Bronchial epithelial cell (primary cell): ENCODE data around the gene INCA1. TPM values are rescaled to one million over a fixed set of nuclear protein-coding genes. Genes with fewer than 3 reads are reported as not detected.

Experiments used
- DNase-seq: peaks from one replicate; pipeline ENCODE4 v3.0.0-alpha.2; 2010; ENCODE audit warnings: low read depth
- FAIRE-seq: peaks from 2 replicates; lab custom pipeline; 2011; peaks lifted over from hg19 to GRCh38; lab: Jason Lieb, UNC
- H3K27me3 ChIP-seq: 2 replicates; pipeline ENCODE4 v1.5.1; 2011; ENCODE audit warnings: low read length; ENCODE audit not compliant: control insufficient read depth, insufficient read depth
- H3K36me3 ChIP-seq: 2 replicates; pipeline ENCODE4 v1.5.1; 2011; ENCODE audit warnings: low read length; ENCODE audit not compliant: control insufficient read depth, insufficient read depth
- H3K4me3 ChIP-seq: 2 replicates; pipeline ENCODE4 v1.5.1; 2011; ENCODE audit warnings: mild to moderate bottlenecking, low read depth, low read length, control low read depth
- total RNA-seq: library from RNA; depleted of rRNA; stranded (reverse); fragments of >200 nt; gene quantifications from 2 replicates; pipeline ENCODE4 v1.2.1, GENCODE V29; 2014
- TF ChIP-seq, protein P1 (sequence below): IDR thresholded peaks from 2 replicates; pipeline ENCODE4 v1.5.1; 2011; ENCODE audit warnings: mild to moderate bottlenecking, moderate library complexity, low read length, control low read depth, inconsistent platforms; ENCODE audit not compliant: insufficient read depth, severe bottlenecking

INCA1 gene
- total RNA-seq, 1 donor from 2014 or later: 0.53 TPM

DNA sequence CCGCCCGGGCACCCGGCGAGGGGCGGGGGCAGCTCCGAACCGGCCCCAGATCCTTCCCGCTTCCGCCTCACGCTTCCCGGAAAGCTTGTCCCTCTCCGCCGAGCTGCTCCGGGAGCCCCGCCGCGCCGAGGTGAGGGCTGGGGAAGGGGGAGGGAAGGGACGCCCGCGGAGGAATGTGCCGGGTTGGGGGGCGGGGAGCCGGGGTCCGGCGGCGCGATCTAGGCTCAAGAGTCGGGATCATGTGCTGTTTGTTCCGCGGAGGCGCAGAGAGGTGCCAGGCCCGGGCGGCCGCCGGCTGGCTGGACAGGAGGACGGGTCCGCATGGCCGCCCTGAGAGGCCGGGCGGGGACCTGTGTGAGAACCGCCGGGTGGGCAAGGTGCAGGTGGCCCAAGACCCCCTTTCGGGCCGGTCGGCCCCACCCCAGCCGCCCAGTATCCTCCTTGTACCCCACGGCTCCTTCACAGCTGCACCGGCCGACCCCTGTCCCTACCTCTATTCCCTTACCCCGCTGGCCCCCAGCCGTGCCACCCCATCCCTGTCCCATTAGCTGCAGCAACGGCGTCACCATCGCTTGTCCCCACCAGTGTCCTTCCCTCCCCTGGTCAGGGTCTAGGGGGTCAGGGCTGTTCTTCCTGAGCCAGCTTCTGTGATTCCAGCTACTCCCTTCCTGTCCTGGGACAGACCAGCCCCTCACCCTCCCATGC, 857 bp upstream of the INCA1 start:
- DNase-seq (no peak), FAIRE-seq (no peak)
- peaks cover 21% of the 10 kb centered on the region for H3K36me3 ChIP-seq
- peak overlapping the region; percentile 97 for H3K4me3 ChIP-seq
- TF ChIP-seq, protein P1, sequence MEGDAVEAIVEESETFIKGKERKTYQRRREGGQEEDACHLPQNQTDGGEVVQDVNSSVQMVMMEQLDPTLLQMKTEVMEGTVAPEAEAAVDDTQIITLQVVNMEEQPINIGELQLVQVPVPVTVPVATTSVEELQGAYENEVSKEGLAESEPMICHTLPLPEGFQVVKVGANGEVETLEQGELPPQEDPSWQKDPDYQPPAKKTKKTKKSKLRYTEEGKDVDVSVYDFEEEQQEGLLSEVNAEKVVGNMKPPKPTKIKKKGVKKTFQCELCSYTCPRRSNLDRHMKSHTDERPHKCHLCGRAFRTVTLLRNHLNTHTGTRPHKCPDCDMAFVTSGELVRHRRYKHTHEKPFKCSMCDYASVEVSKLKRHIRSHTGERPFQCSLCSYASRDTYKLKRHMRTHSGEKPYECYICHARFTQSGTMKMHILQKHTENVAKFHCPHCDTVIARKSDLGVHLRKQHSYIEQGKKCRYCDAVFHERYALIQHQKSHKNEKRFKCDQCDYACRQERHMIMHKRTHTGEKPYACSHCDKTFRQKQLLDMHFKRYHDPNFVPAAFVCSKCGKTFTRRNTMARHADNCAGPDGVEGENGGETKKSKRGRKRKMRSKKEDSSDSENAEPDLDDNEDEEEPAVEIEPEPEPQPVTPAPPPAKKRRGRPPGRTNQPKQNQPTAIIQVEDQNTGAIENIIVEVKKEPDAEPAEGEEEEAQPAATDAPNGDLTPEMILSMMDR: no peak
- H3K27me3 ChIP-seq: no peaks in the 10 kb centered on the region

- H3K36me3 ChIP-seq: no peaks in the 10 kb centered on the region
- H3K4me3 ChIP-seq: no peak overlapping the region
- TF ChIP-seq, protein P1: no peak
- no peak for DNase-seq
- no peaks in the 10 kb centered on the region for H3K27me3 ChIP-seq
- FAIRE-seq: no peak
Measured at GRCh38 chr17:4994081-4994595, 3.2 kb downstream of the INCA1 start.

DNA sequence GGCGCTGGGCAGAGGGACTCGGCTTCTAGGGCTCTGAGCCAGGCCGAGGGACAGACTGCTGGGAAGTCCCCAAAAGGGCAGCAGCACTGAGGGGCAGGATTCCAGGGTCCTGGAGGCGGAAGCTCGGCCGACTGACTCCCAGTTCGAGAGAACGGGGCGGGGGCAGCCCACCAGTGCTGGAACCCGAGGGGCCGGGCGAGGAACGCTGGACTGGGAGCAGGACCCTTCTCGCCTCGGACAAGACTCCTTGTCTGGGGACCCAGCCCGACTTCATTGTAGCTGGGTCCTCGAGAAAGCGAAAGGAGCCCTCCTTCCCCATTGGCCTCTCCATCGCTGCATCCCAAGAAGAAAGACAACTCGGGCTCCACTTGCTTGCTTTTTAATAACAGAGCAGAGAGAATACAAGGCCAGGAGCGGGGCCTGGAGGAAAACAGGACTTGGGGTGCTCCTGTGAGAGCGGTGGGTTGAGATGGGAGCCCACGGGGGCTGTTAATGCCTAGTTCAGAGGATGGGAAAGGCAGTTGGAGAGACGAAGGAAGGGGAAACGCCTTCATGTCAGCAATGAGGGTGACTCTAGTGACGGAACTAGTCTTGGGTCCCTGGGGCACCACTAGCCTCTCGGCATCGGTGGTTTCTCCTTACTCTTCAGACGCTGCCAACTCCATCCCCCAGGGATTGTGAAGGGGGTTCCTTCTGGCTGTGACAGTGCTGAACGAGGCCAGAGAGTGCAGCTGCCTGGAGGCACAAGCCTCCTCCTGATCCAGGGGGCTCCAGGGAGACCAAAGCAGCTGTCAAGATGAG, 9.4 kb downstream of the INCA1 start:
- H3K4me3 ChIP-seq: peak overlapping the region; percentile 87
- no peak for FAIRE-seq
- peaks cover 5% of the 10 kb centered on the region for H3K36me3 ChIP-seq
- no peaks in the 10 kb centered on the region for H3K27me3 ChIP-seq
- TF ChIP-seq, protein P1: no peak
- no peak for DNase-seq

GRCh38 chr17:4986951-4987766, 10.2 kb downstream of the INCA1 start, which contains the start of gene CAMTA2:
Gene CAMTA2 (minus strand): TSS chr17:4987675. CDS start chr17:4986222, 1,453 bp downstream.
- TF ChIP-seq, protein P1: peak; percentile 80
- FAIRE-seq: no peak
- DNase-seq: peak; percentile 36

GRCh38 chr17:4986403-4986802, 10.9 kb downstream of the INCA1 start:
- DNase-seq (peak; percentile 40), FAIRE-seq (no peak)
- H3K36me3 ChIP-seq: peaks cover 10% of the 10 kb centered on the region
- H3K4me3 ChIP-seq: peak overlapping the region; percentile 87
- TF ChIP-seq, protein P1: no peak
- no peaks in the 10 kb centered on the region for H3K27me3 ChIP-seq

More at GRCh38 chr17:4986951-4987766, 10.2 kb downstream of the INCA1 start, which contains the start of gene CAMTA2:
- Histone ChIP-seq H3K36me3 (peaks cover 8% of the 10 kb centered on the region), H3K27me3 (no peaks in the 10 kb centered on the region), H3K4me3 (peak within 1 kb of the TSS; percentile 87)
